Measurements from ENCODE around the gene NUDT8. TPM values are rescaled to one million over a fixed set of nuclear protein-coding genes. Genes with fewer than 3 reads are reported as not detected.
"Not testable (repeated sequence)": the region's sequence is repeated elsewhere in the genome, so short reads cannot be mapped to it uniquely, and the experiment has no call there.

The NUDT8 gene
- total RNA-seq, 1 donor from 2014 or later, result 5.3 TPM

DNA sequence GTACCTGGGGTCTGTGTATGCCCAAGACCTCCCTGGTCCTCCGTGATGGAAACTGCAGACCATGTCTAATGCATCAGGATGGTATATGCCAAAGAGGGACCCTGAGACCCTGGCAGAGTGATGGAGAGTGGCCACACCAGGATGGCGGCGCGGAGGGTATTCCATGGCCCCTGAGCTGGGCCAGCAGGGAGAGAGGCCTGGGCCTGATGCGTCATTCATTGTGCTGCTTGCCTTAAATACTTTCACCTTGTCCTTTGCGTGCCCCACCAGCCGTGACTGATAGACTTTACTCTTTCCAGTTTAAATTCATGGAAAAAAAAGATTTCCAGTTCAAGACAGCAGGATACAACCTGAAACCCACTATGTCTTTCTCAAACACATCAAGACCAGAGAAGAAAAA, 28.6 kb downstream of the NUDT8 start:
- no peaks in the 10 kb centered on the region for H3K9me3 Mint-ChIP-seq
- CTCF ChIA-PET, result no interaction called here
- peaks cover 11% of the 10 kb centered on the region for H3K27me3 Mint-ChIP-seq
- POLR2A ChIA-PET, result interaction anchor here (0.8 kb wide), 1 partner anchor 17 kb away, joined by 3 read pairs; no protein-coding TSS in a partner anchor
- TF ChIP-seq, protein P1, sequence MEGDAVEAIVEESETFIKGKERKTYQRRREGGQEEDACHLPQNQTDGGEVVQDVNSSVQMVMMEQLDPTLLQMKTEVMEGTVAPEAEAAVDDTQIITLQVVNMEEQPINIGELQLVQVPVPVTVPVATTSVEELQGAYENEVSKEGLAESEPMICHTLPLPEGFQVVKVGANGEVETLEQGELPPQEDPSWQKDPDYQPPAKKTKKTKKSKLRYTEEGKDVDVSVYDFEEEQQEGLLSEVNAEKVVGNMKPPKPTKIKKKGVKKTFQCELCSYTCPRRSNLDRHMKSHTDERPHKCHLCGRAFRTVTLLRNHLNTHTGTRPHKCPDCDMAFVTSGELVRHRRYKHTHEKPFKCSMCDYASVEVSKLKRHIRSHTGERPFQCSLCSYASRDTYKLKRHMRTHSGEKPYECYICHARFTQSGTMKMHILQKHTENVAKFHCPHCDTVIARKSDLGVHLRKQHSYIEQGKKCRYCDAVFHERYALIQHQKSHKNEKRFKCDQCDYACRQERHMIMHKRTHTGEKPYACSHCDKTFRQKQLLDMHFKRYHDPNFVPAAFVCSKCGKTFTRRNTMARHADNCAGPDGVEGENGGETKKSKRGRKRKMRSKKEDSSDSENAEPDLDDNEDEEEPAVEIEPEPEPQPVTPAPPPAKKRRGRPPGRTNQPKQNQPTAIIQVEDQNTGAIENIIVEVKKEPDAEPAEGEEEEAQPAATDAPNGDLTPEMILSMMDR (IDR thresholded peaks at IDR 0.05), result no peak
- no peak overlapping the region for H3K4me3 Mint-ChIP-seq
- ATAC-seq (ENCODE audit: low read depth) (no peak), DNase-seq (no peak)
- H3K27ac Mint-ChIP-seq, result no peak overlapping the region
- peaks cover 23% of the 10 kb centered on the region for H3K4me1 Mint-ChIP-seq
- intact Hi-C loops (cut with micrococcal nuclease), result no loop called here
- no peaks in the 10 kb centered on the region for H3K36me3 Mint-ChIP-seq (ENCODE audit: low read depth)

DNA sequence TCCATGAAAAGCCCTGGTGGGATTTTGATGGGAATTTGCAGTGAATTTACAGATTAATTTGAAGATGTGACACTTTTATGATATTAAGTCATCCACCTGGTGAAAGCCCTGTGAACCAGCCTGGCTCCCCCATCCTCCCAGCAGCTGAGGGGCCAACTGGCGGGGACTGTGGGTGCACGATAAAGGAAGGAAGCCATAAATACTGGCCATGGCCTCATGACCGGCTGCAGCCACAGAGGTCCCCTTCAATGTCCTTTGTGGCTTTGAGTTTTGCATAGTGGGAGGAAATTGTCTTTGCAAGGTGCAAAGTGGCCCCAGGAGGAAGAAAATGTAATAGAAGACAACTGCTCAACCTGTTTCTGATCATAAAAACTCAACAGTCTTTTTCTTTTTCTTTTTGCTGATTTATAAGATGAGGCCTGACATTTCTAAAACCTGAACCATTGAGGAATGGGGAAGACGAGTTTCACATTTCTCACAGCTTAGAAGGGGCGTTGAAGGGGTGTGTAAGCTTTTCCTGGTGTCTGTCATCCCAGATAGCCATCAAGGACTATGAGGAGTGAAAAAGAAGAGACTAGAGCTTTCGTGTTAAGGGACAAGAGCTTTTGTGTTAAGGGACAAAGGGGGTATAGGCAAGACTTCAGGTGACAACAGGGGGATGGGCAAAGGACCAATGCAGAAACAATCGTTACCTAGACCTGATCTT, 29.3 kb downstream of the NUDT8 start:
- intact Hi-C loops (cut with micrococcal nuclease), result no loop called here
- Mint-ChIP-seq H3K4me1 (peaks cover 20% of the 10 kb centered on the region), H3K27me3 (peaks cover 8% of the 10 kb centered on the region), H3K36me3 (ENCODE audit: low read depth) (no peaks in the 10 kb centered on the region), H3K4me3 (no peak overlapping the region), H3K27ac (no peak overlapping the region), H3K9me3 (no peaks in the 10 kb centered on the region)
- ChIA-PET POLR2A (interaction anchor here (0.8 to 1.0 kb wide), 2 partner anchors 12 to 16 kb away, joined by 3 to 4 read pairs; no protein-coding TSS in a partner anchor), CTCF (interaction anchor here (0.5 kb wide), 1 partner anchor 264 kb away, joined by 3 read pairs; no protein-coding TSS in a partner anchor)
- DNase-seq, result no peak
- ATAC-seq (ENCODE audit: low read depth), result peak; percentile 56
- TF ChIP-seq, protein P1 (IDR thresholded peaks at IDR 0.05), result no peak

DNA sequence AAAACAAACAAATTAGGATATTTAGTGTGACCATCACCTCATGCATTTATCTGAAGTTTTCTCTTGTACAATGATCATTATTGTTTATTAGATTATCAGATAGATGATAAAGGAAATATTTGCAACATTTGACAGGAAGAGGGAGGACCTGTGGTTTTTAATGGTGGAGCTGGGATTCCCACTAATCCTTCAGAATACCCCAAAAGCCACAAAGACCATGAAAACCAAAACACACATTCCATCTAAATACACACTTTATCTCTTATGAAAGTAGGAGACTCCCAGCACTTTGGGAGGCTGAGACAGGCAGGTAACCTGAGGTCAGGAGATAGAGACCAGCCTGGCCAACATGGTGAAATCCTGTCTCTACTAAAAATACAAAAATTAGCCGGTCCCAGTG, 30.6 kb downstream of the NUDT8 start:
- POLR2A ChIA-PET, result no interaction called here
- Mint-ChIP-seq H3K27me3 (peaks cover under 1% of the 10 kb centered on the region), H3K36me3 (ENCODE audit: low read depth) (no peaks in the 10 kb centered on the region), H3K4me1 (peaks cover 20% of the 10 kb centered on the region), H3K4me3 (no peak overlapping the region), H3K27ac (no peak overlapping the region), H3K9me3 (no peaks in the 10 kb centered on the region)
- TF ChIP-seq, protein P1 (IDR thresholded peaks at IDR 0.05), result no peak
- CTCF ChIA-PET, result no interaction called here
- intact Hi-C loops (cut with micrococcal nuclease), result no loop called here
- ATAC-seq (ENCODE audit: low read depth) (no peak), DNase-seq (no peak)

DNA sequence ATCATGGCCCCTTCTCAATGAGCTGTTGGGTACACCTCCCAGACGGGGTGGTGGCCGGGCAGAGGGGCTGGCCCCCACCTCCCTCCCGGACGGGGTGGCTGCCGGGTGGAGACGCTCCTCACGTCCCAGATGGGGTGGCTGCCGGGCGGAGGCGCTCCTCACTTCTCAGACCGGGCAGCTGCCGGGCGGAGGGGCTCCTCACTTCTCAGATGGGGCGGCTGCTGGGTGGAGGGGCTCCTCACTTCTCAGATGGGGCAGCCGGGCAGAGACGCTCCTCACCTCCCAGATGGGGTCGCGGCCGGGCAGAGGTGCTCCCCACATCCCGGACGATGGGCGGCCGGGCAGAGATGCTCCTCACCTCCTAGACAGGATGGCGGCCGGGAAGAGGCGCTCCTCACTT, 31.8 kb downstream of the NUDT8 start:
- H3K36me3 Mint-ChIP-seq (ENCODE audit: low read depth); H3K9me3 Mint-ChIP-seq; ATAC-seq (ENCODE audit: low read depth); H3K27ac Mint-ChIP-seq; H3K4me3 Mint-ChIP-seq; CTCF ChIA-PET; H3K27me3 Mint-ChIP-seq; POLR2A ChIA-PET; intact Hi-C loops (cut with micrococcal nuclease); DNase-seq: not testable (repeated sequence)
- H3K4me1 Mint-ChIP-seq, result peaks cover 20% of the 10 kb centered on the region

DNA sequence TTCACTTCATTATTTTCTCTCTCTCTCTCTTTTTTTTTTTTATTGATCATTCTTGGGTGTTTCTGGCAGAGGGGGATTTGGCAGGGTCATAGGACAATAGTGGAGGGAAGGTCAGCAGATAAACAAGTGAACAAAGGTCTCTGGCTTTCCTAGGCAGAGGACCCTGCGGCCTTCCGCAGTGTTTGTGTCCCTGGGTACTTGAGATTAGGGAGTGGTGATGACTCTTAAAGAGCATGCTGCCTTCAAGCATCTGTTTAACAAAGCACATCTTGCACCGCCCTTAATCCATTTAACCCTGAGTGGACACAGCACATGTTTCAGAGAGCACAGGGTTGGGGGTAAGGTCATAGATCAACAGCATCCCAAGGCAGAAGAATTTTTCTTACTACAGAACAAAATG, 32.3 kb downstream of the NUDT8 start:
- H3K27ac Mint-ChIP-seq, H3K4me3 Mint-ChIP-seq: not testable (repeated sequence)

DNA sequence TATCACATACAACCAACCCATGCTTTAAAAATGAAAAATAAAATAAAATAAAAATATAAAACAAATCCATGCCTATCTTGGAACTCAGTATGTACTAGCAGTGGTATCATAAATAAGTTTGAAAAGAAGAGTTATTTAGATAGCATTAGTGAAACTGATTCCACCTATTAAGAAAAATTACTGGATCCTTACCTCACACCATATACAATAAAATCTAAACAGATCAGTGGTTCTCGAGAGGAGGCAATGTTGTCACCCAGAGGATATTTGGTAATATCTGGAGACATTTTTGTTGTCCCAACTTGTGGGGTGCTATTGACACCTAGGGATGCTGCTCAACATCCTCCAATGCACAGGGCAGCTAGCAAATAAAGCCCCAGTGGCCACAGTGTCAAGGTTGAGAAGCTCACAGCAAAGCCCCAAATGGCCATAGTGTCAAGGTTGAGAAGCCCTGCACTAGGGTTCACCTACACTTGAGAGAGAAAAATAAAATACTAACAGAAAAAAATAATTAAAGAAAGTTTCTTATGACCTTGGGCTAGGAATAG, 32.9 kb downstream of the NUDT8 start:
- TF ChIP-seq, protein P1 (IDR thresholded peaks at IDR 0.05), result no peak
- ChIA-PET POLR2A (interaction anchor here (0.6 kb wide), 1 partner anchor 103 kb away, joined by 4 read pairs; no protein-coding TSS in a partner anchor), CTCF (no interaction called here)
- ATAC-seq (ENCODE audit: low read depth) (no peak), DNase-seq (no peak)
- intact Hi-C loops (cut with micrococcal nuclease), result no loop called here
- Mint-ChIP-seq H3K4me3 (no peak overlapping the region), H3K4me1 (peaks cover 20% of the 10 kb centered on the region), H3K27me3 (no peaks in the 10 kb centered on the region), H3K9me3 (no peaks in the 10 kb centered on the region), H3K36me3 (ENCODE audit: low read depth) (no peaks in the 10 kb centered on the region), H3K27ac (no peak overlapping the region)

More for the DNA sequence above, 32.3 kb downstream of the NUDT8 start:
- CTCF ChIA-PET; H3K36me3 Mint-ChIP-seq (ENCODE audit: low read depth); ATAC-seq (ENCODE audit: low read depth); intact Hi-C loops (cut with micrococcal nuclease); DNase-seq; POLR2A ChIA-PET; H3K9me3 Mint-ChIP-seq; H3K27me3 Mint-ChIP-seq: not testable (repeated sequence)
- H3K4me1 Mint-ChIP-seq, result peaks cover 20% of the 10 kb centered on the region

Measured in activated B cell treated with CpG ODN at 0.5 μM for 24 hours (primary cell).